ENCODE results near the gene FAM171A2. TPM values are rescaled to one million over a fixed set of nuclear protein-coding genes. Genes with fewer than 3 reads are reported as not detected.

Gene FAM171A2
- total RNA-seq, 1 experiment from 2014 or later: 7.6 TPM

- no peaks in the 10 kb centered on the region for H3K36me3 ChIP-seq (ENCODE audit: control insufficient read depth, insufficient read depth, low read length)
- peaks cover 4% of the 10 kb centered on the region for H3K4me1 ChIP-seq (ENCODE audit: control insufficient read depth, insufficient read depth, low read length)
- no peak overlapping the region for H3K4me3 ChIP-seq (ENCODE audit: low read depth in 2 of 2, low read length in 2 of 2)
- H3K9me3 ChIP-seq (ENCODE audit: control insufficient read depth, insufficient read depth, low read depth, low read length): no peaks in the 10 kb centered on the region
- in situ Hi-C loops (cut with HindIII; ENCODE audit: low pct_unique_long_range_greater_than_20kb, low sequenced_read_pairs) (no loop called here), intact Hi-C loops (cut with micrococcal nuclease; ENCODE audit: unreplicated experiment) (no loop called here)
- ChIA-PET POLR2A (interaction anchor here (0.5 kb wide), 1 partner anchor 39 kb away, joined by 3 read pairs; no protein-coding TSS in a partner anchor), CTCF (no interaction called here)
- DNase-seq (ENCODE audit: low read depth, low spot score) (no peak), ATAC-seq (no peak)
- TF ChIP-seq CTCF (IDR thresholded peaks at IDR 0.05) (no peak), REST (IDR thresholded peaks at IDR 0.05; ENCODE audit: insufficient read depth in 1 of 2, low read depth in 2 of 2, low read length in 1 of 2) (no peak), SIN3A (IDR thresholded peaks at IDR 0.05; ENCODE audit: borderline replicate concordance, insufficient read depth, low read depth, low read length) (no peak), TCF7L2 (IDR thresholded peaks at IDR 0.05; ENCODE audit: low read depth, low read length) (no peak), POLR2AphosphoS5 (IDR thresholded peaks at IDR 0.05; ENCODE audit: low read depth, low read length) (no peak)
- no peak overlapping the region for H3K27ac ChIP-seq (ENCODE audit: low read length)
- no TSS peak for BruUV-seq (replicated peaks)
- H3K27me3 ChIP-seq (ENCODE audit: control insufficient read depth, insufficient read depth, low read length): no peaks in the 10 kb centered on the region
These were observed 52.9 kb downstream of the FAM171A2 start for GRCh38 chr17:44310609-44311376.

GRCh38 chr17:44310188-44310587, 53.5 kb downstream of the FAM171A2 start:
- Histone ChIP-seq H3K27ac (ENCODE audit: low read length) (no peak overlapping the region), H3K27me3 (ENCODE audit: control insufficient read depth, insufficient read depth, low read length) (no peaks in the 10 kb centered on the region), H3K36me3 (ENCODE audit: control insufficient read depth, insufficient read depth, low read length) (no peaks in the 10 kb centered on the region), H3K4me3 (ENCODE audit: low read depth in 2 of 2, low read length in 2 of 2) (no peak overlapping the region), H3K4me1 (ENCODE audit: control insufficient read depth, insufficient read depth, low read length) (peaks cover 4% of the 10 kb centered on the region), H3K9me3 (ENCODE audit: control insufficient read depth, insufficient read depth, low read depth, low read length) (no peaks in the 10 kb centered on the region)
- ATAC-seq: no peak
- ChIA-PET CTCF (interaction anchor here (0.6 kb wide), 1 partner anchor 92 kb away, joined by 5 read pairs; no protein-coding TSS in a partner anchor), POLR2A (interaction anchor here (0.5 kb wide), 1 partner anchor 40 kb away, joined by 3 read pairs; no protein-coding TSS in a partner anchor)
- no peak for DNase-seq (ENCODE audit: low read depth, low spot score)
- no TSS peak for BruUV-seq (replicated peaks)
- intact Hi-C loops (cut with micrococcal nuclease; ENCODE audit: unreplicated experiment): no loop called here
- in situ Hi-C loops (cut with HindIII; ENCODE audit: low pct_unique_long_range_greater_than_20kb, low sequenced_read_pairs): no loop called here
- TF ChIP-seq REST (IDR thresholded peaks at IDR 0.05; ENCODE audit: insufficient read depth in 1 of 2, low read depth in 2 of 2, low read length in 1 of 2) (no peak), TCF7L2 (IDR thresholded peaks at IDR 0.05; ENCODE audit: low read depth, low read length) (no peak), SIN3A (IDR thresholded peaks at IDR 0.05; ENCODE audit: borderline replicate concordance, insufficient read depth, low read depth, low read length) (no peak), POLR2AphosphoS5 (IDR thresholded peaks at IDR 0.05; ENCODE audit: low read depth, low read length) (no peak), CTCF (IDR thresholded peaks at IDR 0.05) (no peak)
